AG04449 (cell line): Measurements from ENCODE around the gene TESPA1.

Experiments
- CTCF ChIA-PET: fragments of 350-600 bp; formaldehyde crosslinking; extraction: SDS; loops from one replicate; lab custom pipeline; 2021; ENCODE audit warnings: antibody characterized with exemption; lab: Yijun Ruan, JAX
- POLR2A ChIA-PET: fragments of 400-600, 350-600 bp; formaldehyde crosslinking; extraction: SDS; loops from one replicate; lab custom pipeline; 2020; ENCODE audit warnings: antibody characterized with exemption, inconsistent platforms; lab: Yijun Ruan, JAX
- DNase-seq: peaks from one replicate; pipeline ENCODE4 v3.0.0-alpha.2; 2010; ENCODE audit warnings: low read depth, low spot score
- H3K4me3 ChIP-seq: 2 replicates; pipeline ENCODE4 v1.5.1; 2011; ENCODE audit warnings: low read depth, mild to moderate bottlenecking, control low read depth, low read length
- CTCF ChIP-seq: IDR thresholded peaks from one replicate; pipeline ENCODE4 v1.5.1; 2011; ENCODE audit warnings: mild to moderate bottlenecking, moderate library complexity, low read length, control low read depth, inconsistent platforms; ENCODE audit not compliant: insufficient read depth; ENCODE audit errors: missing control alignments

Gene TESPA1

GRCh38 chr12:55008944-55009585 lies 24.5 kb upstream of the TESPA1 start:
- ChIA-PET POLR2A (no interaction called here), CTCF (interaction anchor here (1.4 to 2.3 kb wide), 3 partner anchors 14 to 16 kb away, joined by 3 to 8 read pairs (median 5); no protein-coding TSS in a partner anchor)
- TF ChIP-seq CTCF, result no peak
- no peak for DNase-seq
- H3K4me3 ChIP-seq, result no peak overlapping the region

GRCh38 chr12:55002355-55002754 lies 17.8 kb upstream of the TESPA1 start:
- DNase-seq, result no peak
- ChIA-PET CTCF (interaction anchor here (3.4 kb wide), 1 partner anchor 9 kb away, joined by 21 read pairs; no protein-coding TSS in a partner anchor), POLR2A (no interaction called here)
- no peak overlapping the region for H3K4me3 ChIP-seq
- TF ChIP-seq CTCF, result no peak

- POLR2A ChIA-PET, result no interaction called here
- TF ChIP-seq CTCF, result no peak
- CTCF ChIA-PET, result interaction anchor here (0.9 to 3.4 kb wide), 2 partner anchors 8 to 30 kb away, joined by 4 to 21 read pairs; no protein-coding TSS in a partner anchor
Observed at GRCh38 chr12:55001198-55001868, 16.8 kb upstream of the TESPA1 start.

GRCh38 chr12:54998958-54999510 lies 14.5 kb upstream of the TESPA1 start:
- ChIA-PET POLR2A (no interaction called here), CTCF (interaction anchor here (1.0 kb wide), 1 partner anchor 11 kb away, joined by 3 read pairs; no protein-coding TSS in a partner anchor)
- no peak for DNase-seq
- TF ChIP-seq CTCF, result no peak
- no peak overlapping the region for H3K4me3 ChIP-seq

More at GRCh38 chr12:55001198-55001868, 16.8 kb upstream of the TESPA1 start:
- no peak overlapping the region for H3K4me3 ChIP-seq
- no peak for DNase-seq

- no peak overlapping the region for H3K4me3 ChIP-seq
- DNase-seq, result no peak
- ChIA-PET POLR2A (no interaction called here), CTCF (interaction anchor here (7.6 kb wide), 1 partner anchor 72 kb away, joined by 272 read pairs; no protein-coding TSS in a partner anchor)
- no peak for TF ChIP-seq CTCF
Observed at GRCh38 chr12:54997929-54998522, 13.5 kb upstream of the TESPA1 start.

GRCh38 chr12:54996205-54996604 lies 11.6 kb upstream of the TESPA1 start:
- ChIA-PET POLR2A (no interaction called here), CTCF (interaction anchor here (1.0 to 7.6 kb wide), 5 partner anchors 10 to 147 kb away, joined by 3 to 272 read pairs (median 3); partner anchors contain the start of gene MUCL1)
- TF ChIP-seq CTCF, result no peak
- DNase-seq, result no peak
- H3K4me3 ChIP-seq, result no peak overlapping the region
